Neural crest cell (in vitro differentiated cells): ENCODE measurements around the gene XPNPEP1. TPM values are rescaled to one million over a fixed set of nuclear protein-coding genes. Genes with fewer than 3 reads are reported as not detected.
"Not testable (repeated sequence)": the region's sequence is repeated elsewhere in the genome, so short reads cannot be mapped to it uniquely, and the experiment has no call there.

Experiments
- DNase-seq: peaks from one replicate; pipeline ENCODE4 v3.0.0; 2021; ENCODE audit warnings: low read depth, mixed read lengths, low spot score
- H3K27ac Mint-ChIP-seq: one replicate; pipeline ENCODE4 v1.8.0; 2021; ENCODE audit warnings: mild to moderate bottlenecking, mixed read lengths; ENCODE audit not compliant: unreplicated experiment
- H3K27me3 Mint-ChIP-seq: 2 replicates; pipeline ENCODE4 v1.8.0; 2021; ENCODE audit warnings: low read depth, mild to moderate bottlenecking, mixed read lengths
- H3K36me3 Mint-ChIP-seq: 2 replicates; pipeline ENCODE4 v1.8.0; 2021; ENCODE audit warnings: low read depth, mild to moderate bottlenecking, mixed read lengths
- H3K4me1 Mint-ChIP-seq: 2 replicates; pipeline ENCODE4 v1.8.0; 2021; ENCODE audit warnings: mixed read lengths
- H3K4me3 Mint-ChIP-seq: one replicate; pipeline ENCODE4 v1.8.0; 2021; ENCODE audit warnings: mild to moderate bottlenecking, mixed read lengths
- H3K9me3 Mint-ChIP-seq: 2 replicates; pipeline ENCODE4 v1.8.0; 2021; ENCODE audit warnings: mixed read lengths
- total RNA-seq: library from RNA; stranded (reverse); gene quantifications from 2 replicates; pipeline ENCODE4 v1.2.1, GENCODE V29; 2021
- TF ChIP-seq, protein P1 (sequence below): fragments of 200-600 bp; sonication (generic); conservative IDR thresholded peaks from 2 replicates; pipeline ENCODE4 v1.5.0; 2021; ENCODE audit warnings: antibody characterized with exemption, mild to moderate bottlenecking

Gene XPNPEP1
- total RNA-seq, 1 donor from 2014 or later, result 76.8 TPM

DNA sequence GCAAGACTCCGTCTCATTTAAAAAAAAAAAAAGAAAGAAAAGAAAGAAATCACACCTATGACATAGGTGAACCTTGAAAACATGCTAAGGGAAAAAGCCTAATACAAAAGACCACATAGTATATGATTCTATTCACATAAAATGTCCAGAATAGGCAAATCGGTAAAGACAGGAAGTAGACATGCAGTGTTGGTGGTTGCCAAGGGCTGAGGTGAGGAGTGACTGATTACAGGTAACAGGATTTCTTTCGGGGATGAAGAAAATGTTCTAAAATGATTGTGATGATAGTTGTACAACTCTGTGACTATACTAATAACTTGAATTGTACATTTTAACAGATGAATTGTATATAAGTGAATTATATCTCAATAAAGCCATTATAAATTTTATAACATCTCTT, 3.3 kb downstream of the XPNPEP1 start:
- Mint-ChIP-seq H3K27me3 (no peaks in the 10 kb centered on the region), H3K4me3 (peak overlapping the region; percentile 26), H3K4me1 (peaks cover 31% of the 10 kb centered on the region), H3K27ac (no peak overlapping the region), H3K9me3 (peaks cover 3% of the 10 kb centered on the region), H3K36me3 (peaks cover 18% of the 10 kb centered on the region)
- no peak for DNase-seq
- TF ChIP-seq, protein P1, sequence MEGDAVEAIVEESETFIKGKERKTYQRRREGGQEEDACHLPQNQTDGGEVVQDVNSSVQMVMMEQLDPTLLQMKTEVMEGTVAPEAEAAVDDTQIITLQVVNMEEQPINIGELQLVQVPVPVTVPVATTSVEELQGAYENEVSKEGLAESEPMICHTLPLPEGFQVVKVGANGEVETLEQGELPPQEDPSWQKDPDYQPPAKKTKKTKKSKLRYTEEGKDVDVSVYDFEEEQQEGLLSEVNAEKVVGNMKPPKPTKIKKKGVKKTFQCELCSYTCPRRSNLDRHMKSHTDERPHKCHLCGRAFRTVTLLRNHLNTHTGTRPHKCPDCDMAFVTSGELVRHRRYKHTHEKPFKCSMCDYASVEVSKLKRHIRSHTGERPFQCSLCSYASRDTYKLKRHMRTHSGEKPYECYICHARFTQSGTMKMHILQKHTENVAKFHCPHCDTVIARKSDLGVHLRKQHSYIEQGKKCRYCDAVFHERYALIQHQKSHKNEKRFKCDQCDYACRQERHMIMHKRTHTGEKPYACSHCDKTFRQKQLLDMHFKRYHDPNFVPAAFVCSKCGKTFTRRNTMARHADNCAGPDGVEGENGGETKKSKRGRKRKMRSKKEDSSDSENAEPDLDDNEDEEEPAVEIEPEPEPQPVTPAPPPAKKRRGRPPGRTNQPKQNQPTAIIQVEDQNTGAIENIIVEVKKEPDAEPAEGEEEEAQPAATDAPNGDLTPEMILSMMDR, result no peak

DNA sequence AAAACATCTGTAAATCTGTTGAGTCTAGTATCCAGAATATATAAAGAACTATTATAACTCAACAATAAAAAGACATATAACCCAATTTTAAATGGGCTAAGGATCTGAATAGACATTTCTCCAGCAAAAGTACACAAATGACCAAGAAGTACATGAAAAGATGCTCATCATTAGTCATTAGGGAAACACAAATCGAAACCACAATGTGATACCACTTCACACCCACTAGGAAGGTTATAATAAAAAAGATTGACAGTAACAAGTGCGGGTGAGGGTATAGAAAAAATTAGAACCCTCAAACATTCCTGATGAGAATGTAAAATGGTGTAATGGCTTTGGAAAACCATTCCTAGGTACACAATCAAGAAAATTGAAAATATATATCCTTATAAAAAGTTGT, 4.1 kb downstream of the XPNPEP1 start:
- Mint-ChIP-seq H3K27ac (no peak overlapping the region), H3K36me3 (peaks cover 21% of the 10 kb centered on the region), H3K4me1 (peaks cover 26% of the 10 kb centered on the region), H3K4me3 (no peak overlapping the region), H3K9me3 (peaks cover 3% of the 10 kb centered on the region), H3K27me3 (no peaks in the 10 kb centered on the region)
- TF ChIP-seq, protein P1, result no peak
- DNase-seq, result no peak

DNA sequence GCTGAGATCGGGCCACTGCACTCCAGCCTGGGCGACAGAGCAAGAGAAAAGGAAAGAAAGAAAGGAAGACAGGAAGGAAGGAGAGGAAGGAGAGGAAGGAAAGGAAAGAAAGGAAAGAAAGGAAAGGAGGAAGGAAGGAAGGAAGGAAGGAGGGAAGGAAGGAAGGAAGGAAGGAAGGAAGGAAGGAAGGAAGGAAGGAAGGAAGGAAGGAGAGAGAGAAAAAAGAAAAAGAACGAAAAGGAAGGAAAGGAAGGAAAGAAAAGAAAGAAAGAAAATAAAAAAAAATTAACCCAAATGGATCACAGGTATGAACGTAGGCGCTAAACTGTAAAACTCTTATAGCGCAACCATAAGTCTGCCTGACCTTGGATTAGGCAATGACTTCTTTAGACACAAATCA, 4.6 kb downstream of the XPNPEP1 start:
- H3K36me3 Mint-ChIP-seq, result peaks cover 21% of the 10 kb centered on the region
- not testable (repeated sequence) for H3K4me3 Mint-ChIP-seq, H3K27me3 Mint-ChIP-seq, H3K9me3 Mint-ChIP-seq, DNase-seq
- peaks cover 21% of the 10 kb centered on the region for H3K4me1 Mint-ChIP-seq
- peak overlapping the region; percentile 81 for H3K27ac Mint-ChIP-seq

DNA sequence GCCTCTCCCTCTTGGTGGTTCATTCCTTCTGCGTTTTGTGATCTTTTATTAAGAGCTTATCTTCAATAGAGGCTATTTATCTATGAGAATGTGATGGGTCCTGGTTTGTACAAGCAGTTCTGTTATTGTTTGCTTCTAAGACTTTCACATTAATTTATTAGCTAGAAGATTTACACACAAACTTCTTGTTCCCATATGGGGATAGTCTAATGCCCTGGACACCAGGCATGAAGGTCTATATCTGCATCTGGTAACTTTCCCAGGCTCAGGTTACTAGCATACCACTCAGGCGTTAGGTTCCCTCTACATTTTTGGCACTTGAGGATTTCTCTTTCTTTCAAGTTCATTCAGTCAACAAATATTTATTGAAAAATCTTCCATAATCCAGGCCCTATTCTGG, 7.7 kb downstream of the XPNPEP1 start:
- TF ChIP-seq, protein P1, result no peak
- DNase-seq, result no peak
- peaks cover 3% of the 10 kb centered on the region for H3K9me3 Mint-ChIP-seq
- peaks cover 25% of the 10 kb centered on the region for H3K36me3 Mint-ChIP-seq
- H3K4me1 Mint-ChIP-seq, result no peaks in the 10 kb centered on the region
- H3K27ac Mint-ChIP-seq, result peak overlapping the region; percentile 85
- H3K4me3 Mint-ChIP-seq, result no peak overlapping the region
- no peaks in the 10 kb centered on the region for H3K27me3 Mint-ChIP-seq

DNA sequence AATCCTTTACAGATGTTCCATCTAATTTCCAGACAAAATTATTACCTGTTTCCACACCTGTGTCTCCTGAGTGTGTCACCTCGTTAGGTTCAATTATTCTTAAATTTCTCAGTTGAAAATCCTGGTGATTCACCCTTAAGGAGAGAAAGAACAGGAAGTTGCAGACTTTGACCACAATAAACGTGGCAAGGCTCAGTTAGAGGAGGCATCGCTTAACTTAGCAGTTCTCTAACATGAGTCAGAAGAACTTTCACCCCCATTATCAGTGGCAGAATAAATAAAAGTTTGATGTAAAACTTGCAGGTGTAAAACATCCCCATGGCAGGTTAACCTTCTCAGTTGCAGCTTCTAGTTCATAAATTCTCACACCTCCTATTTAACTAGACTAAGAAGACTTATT, 8.3 kb downstream of the XPNPEP1 start:
- TF ChIP-seq, protein P1, result no peak
- no peak for DNase-seq
- H3K36me3 Mint-ChIP-seq, result peaks cover 25% of the 10 kb centered on the region

DNA sequence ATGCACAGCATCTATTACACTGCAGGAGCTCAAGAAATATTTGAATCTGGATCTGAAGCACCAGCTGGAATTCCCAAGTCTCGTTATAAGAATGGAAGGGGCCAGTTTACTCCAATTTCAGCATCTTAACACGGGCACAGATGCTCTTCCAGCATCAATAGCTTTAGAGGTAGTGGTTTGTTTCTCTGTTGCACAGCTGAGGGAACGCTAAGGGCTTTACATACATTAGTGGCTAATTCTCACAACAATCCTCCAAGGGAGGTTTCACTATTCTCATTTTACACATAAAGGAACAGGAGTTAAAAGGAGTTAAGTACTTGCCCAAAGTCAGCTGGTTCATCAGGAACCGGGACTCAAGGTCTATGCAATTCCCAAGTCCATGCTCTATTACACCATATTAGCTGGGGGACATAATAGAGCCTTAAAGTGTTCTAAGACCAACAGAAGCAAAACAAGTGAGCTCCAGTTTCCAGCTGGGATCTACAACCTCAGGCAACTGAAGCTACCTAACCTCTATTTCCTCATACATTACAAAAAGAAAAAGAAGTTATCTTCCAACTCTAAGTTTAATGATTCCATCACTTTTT, 9.9 kb downstream of the XPNPEP1 start:
- no peaks in the 10 kb centered on the region for H3K27me3 Mint-ChIP-seq
- no peak for DNase-seq
- no peak overlapping the region for H3K4me3 Mint-ChIP-seq
- H3K4me1 Mint-ChIP-seq, result no peaks in the 10 kb centered on the region
- no peak overlapping the region for H3K27ac Mint-ChIP-seq
- TF ChIP-seq, protein P1, result no peak
- H3K36me3 Mint-ChIP-seq, result peaks cover 32% of the 10 kb centered on the region
- H3K9me3 Mint-ChIP-seq, result peaks cover 3% of the 10 kb centered on the region

More for the DNA sequence above, 8.3 kb downstream of the XPNPEP1 start:
- H3K27me3 Mint-ChIP-seq, result no peaks in the 10 kb centered on the region
- no peaks in the 10 kb centered on the region for H3K4me1 Mint-ChIP-seq
- peaks cover 3% of the 10 kb centered on the region for H3K9me3 Mint-ChIP-seq
- H3K27ac Mint-ChIP-seq, result no peak overlapping the region
- H3K4me3 Mint-ChIP-seq, result no peak overlapping the region
